RWPE1 (cell line): ENCODE measurements around the gene RASGRP4.

ENCODE experiments used
- CTCF ChIA-PET: fragments of 350-600 bp; sonication (Branson Sonifier 250); formaldehyde crosslinking; extraction: SDS; loops from one replicate; lab custom pipeline; 2021; lab: Yijun Ruan, JAX
- POLR2A ChIA-PET: fragments of 400-600 bp; formaldehyde crosslinking; extraction: SDS; loops from one replicate; lab custom pipeline; 2020; ENCODE audit warnings: antibody characterized with exemption; ENCODE audit not compliant: low non-redundant PET; lab: Yijun Ruan, JAX
- DNase-seq: peaks from one replicate; pipeline ENCODE4 v3.0.0; 2012; ENCODE audit warnings: low spot score
- H3K27ac ChIP-seq: fragments of 450-650 bp; 2 replicates; pipeline ENCODE4 v1.5.1; 2017
- TF ChIP-seq, protein P1 (sequence below): fragments of 450-650 bp; conservative IDR thresholded peaks from 2 replicates; pipeline ENCODE4 v1.5.1; 2017; ENCODE audit warnings: low read depth, mild to moderate bottlenecking

RASGRP4 gene

GRCh38 chr19:38389101-38389925 is 36.7 kb downstream of the RASGRP4 start:
- CTCF ChIA-PET = no interaction called here
- DNase-seq = peak; percentile 91
- H3K27ac ChIP-seq = peak overlapping the region; percentile 94
- POLR2A ChIA-PET = interaction anchor here (0.6 kb wide), 1 partner anchor 13 kb away, joined by 4 read pairs; no protein-coding TSS in a partner anchor
- TF ChIP-seq, protein P1, sequence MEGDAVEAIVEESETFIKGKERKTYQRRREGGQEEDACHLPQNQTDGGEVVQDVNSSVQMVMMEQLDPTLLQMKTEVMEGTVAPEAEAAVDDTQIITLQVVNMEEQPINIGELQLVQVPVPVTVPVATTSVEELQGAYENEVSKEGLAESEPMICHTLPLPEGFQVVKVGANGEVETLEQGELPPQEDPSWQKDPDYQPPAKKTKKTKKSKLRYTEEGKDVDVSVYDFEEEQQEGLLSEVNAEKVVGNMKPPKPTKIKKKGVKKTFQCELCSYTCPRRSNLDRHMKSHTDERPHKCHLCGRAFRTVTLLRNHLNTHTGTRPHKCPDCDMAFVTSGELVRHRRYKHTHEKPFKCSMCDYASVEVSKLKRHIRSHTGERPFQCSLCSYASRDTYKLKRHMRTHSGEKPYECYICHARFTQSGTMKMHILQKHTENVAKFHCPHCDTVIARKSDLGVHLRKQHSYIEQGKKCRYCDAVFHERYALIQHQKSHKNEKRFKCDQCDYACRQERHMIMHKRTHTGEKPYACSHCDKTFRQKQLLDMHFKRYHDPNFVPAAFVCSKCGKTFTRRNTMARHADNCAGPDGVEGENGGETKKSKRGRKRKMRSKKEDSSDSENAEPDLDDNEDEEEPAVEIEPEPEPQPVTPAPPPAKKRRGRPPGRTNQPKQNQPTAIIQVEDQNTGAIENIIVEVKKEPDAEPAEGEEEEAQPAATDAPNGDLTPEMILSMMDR = no peak

DNA sequence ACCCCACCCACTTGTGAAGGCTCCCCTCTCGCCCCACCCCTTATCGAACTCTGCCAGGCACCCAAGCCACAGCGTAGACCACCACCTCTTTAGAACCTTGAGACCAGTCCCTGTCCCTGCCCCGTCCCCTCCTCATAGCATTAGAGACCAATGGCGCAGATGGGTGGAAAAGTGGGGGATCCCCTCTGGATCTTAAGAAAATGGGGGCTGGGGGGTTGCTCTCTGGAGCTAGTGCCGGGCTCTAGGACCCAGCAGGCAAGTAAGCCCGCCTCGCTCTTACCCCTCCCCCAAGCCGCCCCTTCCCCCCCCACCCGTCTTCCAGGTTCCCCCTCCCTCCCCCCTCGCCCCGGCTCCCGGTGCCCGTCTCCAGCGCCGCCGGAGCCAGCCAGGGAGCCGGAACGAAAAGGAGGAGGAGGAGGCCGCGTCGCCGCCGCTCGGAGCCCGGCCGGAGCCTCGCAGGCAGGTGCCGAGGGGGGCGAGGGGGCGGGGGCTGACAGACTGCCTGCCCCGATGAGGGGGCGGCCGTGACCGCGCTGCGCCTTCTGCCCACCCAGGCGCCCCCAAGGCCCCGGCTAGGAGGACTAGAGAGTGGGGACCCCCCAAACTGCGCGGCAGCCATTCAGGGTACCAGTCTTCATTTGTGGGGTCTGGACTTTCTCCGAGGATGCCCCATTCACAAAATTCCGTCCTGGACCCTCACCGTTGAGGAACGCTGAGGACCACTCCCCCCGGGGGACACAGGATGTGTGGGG is 37.5 kb downstream of the RASGRP4 start, which contains the start of gene SPRED3:
TSS of gene SPRED3 (plus strand) at position 349 of the 752 bp plus-strand sequence. CDS start 1,606 bp downstream, outside the sequence.
- TF ChIP-seq, protein P1 = no peak
- peak within 1 kb of the TSS; percentile 94 for H3K27ac ChIP-seq
- CTCF ChIA-PET = no interaction called here
- POLR2A ChIA-PET = interaction anchor here (1.0 to 1.7 kb wide), 3 partner anchors 13 to 84 kb away, joined by 3 to 14 read pairs (median 7); partner anchors contain the start of genes CATSPERG and PSMD8
- peak; percentile 76 for DNase-seq

- DNase-seq = peak; percentile 98
- ChIA-PET CTCF (interaction anchor here (0.6 to 0.7 kb wide), 2 partner anchors 28 to 519 kb away, joined by 4 read pairs; no protein-coding TSS in a partner anchor), POLR2A (interaction anchor here (0.6 to 1.7 kb wide), 4 partner anchors 13 to 145 kb away, joined by 3 to 14 read pairs (median 8); partner anchors contain the start of genes CATSPERG and PSMD8)
- peak within 1 kb of the TSS; percentile 94 for H3K27ac ChIP-seq
- TF ChIP-seq, protein P1 = no peak
Observed at GRCh38 chr19:38387550-38388348, 38.3 kb downstream of the RASGRP4 start, which contains the start of gene GGN. Gene GGN, minus strand, starts transcription at chr19:38388034. Its CDS starts 773 bp downstream, at chr19:38387261.

DNA sequence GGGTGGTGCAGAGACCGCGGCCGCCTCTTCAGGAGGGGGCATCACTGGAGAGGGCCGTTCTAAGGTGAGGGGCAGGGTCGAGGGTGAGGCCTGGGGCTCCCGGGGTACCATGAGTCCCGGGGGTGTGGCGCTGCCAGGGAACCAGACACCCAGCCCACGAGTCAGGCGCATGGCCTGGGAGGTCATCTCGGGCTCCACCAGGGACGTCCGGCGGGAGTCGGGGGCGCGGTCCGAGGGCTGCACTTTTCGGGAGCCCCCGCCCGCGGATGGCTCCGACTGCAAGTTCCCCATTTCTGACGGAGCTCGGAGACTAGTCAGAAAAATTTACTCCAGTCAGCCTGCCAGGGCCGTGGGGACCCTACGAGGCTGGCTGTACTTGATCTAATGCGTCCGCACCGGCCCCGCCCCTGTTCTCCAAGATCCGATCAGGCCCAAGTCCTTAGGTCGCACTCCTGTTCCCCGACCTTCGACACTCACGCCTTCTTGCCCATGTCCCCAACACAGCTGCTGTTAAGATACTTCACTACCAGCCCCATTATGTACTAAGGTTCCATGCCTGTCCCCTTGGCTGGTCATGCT is 39.0 kb downstream of the RASGRP4 start:
- TF ChIP-seq, protein P1 = no peak
- POLR2A ChIA-PET = interaction anchor here (0.6 to 1.7 kb wide), 2 partner anchors 12 to 144 kb away, joined by 8 to 14 read pairs; partner anchors contain the start of gene PSMD8
- CTCF ChIA-PET = interaction anchor here (0.6 to 0.7 kb wide), 2 partner anchors 28 to 520 kb away, joined by 4 read pairs; no protein-coding TSS in a partner anchor
- H3K27ac ChIP-seq = peak overlapping the region; percentile 94
- no peak for DNase-seq

GRCh38 chr19:38386300-38386970 is 39.6 kb downstream of the RASGRP4 start:
- TF ChIP-seq, protein P1 = no peak
- CTCF ChIA-PET = no interaction called here

More at GRCh38 chr19:38386300-38386970, 39.6 kb downstream of the RASGRP4 start:
- peak overlapping the region; percentile 94 for H3K27ac ChIP-seq
- POLR2A ChIA-PET = no interaction called here
- no peak for DNase-seq
